ENCODE measurements around the gene KCNIP2.

GRCh38 chr10:101837748-101838147, 5.9 kb downstream of the KCNIP2 start:
- TF ChIP-seq YY1 (IDR thresholded peaks at IDR 0.05; ENCODE audit: insufficient read depth, insufficient read length) (no peak), ZNF274 (IDR thresholded peaks at IDR 0.05; ENCODE audit: low read depth, low read length) (no peak)
